HG03196 (cell line): Measurements from ENCODE around the gene ELL2.

Source experiments
- ATAC-seq: cut with Tn5 transposase; IDR thresholded peaks from one replicate; pipeline ENCODE4 v1.9.1; 2021; ENCODE audit not compliant: unreplicated experiment

Gene ELL2

DNA sequence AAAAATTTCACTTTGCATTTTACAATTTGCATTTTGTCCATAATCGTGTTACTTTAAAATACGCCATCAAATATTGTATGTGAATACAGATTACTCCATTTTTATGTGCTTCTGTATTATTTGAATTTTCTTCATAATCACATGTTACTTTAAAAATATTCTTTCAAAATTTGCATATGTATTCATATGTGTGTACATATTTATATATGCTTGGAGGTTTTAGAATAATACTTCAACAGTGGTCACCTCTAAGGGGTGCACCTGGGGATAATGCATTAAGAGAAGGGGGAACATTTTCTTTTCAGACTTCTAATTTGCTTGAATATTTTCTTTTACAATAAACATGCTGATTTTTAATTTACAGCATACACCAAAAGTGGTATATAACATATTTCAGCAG is 21.9 kb upstream of the ELL2 start:
- no peak for ATAC-seq

DNA sequence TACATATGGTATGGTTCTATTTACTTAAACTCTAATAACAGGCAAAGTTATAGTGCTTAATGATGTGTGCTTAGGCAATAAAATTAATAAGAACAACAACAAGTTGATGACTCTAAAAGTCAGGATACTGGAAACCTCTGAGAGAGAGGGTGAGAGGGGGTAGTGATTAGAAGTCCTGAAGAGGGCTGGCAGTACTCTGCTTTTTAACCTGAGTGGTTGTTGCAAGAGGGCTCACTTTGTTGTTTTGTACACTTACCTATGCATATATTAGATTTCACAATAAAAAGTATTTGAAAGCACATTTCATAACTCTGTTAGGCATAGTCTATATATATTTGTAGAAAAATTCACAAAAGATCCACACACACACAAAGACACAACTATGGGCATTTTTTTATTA is 21.4 kb upstream of the ELL2 start:
- ATAC-seq: no peak

DNA sequence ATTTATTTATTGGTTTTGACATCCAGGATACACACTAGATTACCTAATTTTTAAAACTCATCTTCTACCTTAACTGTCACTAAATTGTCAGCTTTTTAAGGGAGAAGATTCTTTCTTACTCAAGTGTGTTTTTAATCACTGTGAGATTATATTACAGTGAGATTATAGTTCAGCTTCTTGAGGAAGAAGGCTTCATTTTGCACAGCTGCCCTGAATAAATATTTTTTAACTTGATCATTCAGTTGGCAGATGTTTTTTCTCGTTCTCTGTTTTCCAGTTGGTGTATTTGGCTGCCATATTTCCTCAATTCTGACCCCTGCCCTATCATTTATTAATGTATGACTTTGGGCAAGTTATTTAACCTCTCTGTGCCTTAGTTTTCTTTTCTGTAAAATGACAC is 15.0 kb upstream of the ELL2 start:
- no peak for ATAC-seq

DNA sequence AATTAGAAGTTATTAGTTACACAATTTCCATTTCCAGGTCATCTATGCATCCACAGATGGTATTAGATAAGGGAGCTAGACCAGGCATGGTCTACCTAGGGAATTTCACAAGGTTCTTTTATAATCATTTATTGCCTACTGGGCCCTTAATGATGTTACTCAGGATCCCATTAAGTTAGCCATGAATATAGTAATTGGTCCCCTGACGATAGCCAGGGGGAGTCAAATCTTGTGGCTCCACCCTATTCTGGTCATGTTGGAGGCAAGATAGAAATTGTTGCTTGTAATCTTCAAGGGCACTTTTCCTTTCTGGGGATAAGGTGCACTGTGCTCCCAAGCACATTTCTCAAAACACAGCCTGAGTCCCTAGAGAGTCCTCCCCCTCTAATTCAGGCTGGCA is 14.1 kb upstream of the ELL2 start:
- ATAC-seq: no peak

DNA sequence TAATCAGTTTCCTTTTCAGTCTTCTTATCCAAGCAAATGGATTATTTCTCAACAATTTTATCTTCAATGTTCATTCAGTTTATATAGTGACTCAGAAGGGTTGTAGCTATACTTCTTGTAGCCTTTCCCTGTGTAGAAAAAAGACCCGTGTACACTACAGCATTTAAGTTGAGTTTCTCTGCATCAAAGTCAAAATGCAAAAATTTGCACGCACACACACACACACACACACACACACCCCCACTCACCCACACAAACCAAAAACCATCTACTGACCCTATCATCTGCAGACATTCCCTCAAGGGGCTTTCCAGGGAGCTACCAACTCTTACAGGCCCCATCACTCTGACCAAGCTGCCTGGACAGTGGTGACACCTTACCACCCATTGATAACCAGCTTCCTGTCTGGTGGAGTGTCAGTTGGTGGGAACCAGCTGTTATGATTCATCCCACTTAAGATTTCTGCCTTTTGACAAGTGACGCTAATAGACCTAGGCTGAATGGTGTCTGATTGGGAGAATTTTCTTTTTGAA is 12.2 kb upstream of the ELL2 start:
- ATAC-seq: peak; percentile 85

DNA sequence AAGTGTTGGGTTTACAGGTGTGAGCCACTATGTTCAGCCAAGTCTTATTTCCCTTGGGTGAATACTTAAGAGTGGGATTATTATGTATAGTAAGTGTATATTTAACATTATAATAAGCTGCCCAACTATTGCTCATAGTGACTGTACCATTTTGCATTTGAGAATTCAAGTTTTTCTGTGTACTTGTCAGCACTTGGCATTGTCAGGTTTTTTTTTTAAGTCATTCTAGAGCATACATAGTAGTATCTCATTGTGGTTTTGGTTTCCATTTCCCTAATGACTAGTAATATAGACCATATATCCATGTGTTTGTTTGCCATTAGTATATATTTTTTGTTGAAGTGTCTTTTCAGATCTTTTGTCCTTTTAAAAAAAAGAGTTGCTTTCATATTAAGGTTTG is 10.5 kb upstream of the ELL2 start:
- ATAC-seq: no peak

DNA sequence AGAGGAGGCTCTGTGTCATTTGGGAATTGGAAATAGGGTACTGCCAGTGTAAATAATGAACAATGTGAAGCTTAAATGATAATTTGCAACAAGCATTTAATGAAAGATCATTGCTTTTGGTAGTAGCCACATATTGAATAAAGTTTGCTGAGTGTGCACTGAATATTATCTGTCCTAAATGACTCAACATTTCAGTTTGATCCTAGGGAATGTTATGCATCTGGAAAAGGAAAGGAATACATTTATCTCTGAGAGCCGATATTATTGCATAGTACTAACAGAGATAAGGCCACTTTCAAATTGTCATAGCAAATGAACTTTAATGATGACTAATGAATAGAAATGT is 8.7 kb upstream of the ELL2 start:
- no peak for ATAC-seq

DNA sequence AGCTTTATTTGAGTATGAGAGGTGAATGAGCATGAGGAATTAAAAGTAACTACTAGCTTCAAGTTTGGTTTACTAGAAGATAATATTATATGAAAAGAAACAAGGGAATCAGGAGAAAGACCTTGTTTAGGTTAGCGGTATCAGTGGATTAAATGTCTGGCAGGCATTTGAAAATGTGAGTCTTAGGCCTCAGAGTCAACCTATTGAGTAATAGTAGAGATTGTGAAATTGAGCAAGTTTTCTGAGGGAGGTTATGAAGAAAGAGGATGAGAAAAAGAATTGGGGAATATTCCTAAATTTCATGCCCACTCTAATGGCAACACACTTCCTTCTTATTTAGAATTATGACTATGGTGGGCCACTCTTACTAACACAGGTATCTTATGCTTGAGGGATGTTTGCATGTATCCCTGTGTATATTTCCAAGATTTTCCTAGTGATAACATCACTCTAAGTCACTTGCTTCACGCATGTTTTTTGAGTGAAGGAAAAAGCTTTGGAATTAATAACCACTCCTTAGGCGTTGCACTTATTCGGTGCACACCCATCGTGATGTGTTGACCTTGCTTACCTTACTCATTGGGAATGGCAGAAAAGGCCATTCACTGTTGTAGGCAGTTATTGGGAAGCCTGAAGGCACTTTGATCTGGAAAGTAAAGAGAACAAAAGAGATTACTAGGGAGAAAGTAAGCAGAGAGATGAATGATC is 8.2 kb upstream of the ELL2 start:
- no peak for ATAC-seq

DNA sequence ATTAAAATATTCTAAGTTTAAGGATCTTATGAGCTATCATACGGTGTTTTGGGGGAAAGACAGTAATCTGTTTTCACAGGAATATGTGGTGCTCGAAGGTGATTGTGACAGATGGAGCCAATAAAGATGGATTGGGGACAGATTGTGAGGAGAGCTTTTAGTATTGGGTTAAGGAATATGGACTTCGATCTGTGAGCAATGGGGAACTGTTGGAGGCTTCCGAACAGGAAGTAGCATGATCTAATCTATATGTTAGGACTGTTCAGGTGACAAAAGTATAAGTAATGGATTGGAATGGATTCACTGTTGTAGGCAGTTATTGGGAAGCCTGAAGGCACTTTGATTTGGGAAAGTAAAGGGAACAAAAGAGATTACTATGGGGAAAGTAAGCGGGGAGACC is 7.4 kb upstream of the ELL2 start:
- ATAC-seq: no peak

DNA sequence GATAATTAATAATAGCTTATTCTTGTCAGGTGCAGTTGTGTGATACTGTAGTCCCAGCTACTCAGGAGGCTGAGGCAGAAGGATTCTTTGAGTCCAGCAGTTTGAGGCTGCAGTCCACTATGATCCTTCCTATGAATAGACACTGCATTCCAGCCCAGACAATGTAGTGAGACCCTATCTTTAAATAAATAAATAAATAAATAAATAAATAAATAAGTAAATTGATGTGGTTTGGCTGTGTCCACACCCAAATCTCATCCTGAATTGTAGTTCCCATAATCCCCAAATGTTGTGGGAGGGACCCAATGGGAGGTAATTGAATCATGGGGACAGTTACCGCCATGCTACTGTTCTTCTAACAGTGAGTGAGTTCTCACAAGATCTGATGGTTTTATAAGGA is 5.6 kb upstream of the ELL2 start:
- ATAC-seq: no peak

DNA sequence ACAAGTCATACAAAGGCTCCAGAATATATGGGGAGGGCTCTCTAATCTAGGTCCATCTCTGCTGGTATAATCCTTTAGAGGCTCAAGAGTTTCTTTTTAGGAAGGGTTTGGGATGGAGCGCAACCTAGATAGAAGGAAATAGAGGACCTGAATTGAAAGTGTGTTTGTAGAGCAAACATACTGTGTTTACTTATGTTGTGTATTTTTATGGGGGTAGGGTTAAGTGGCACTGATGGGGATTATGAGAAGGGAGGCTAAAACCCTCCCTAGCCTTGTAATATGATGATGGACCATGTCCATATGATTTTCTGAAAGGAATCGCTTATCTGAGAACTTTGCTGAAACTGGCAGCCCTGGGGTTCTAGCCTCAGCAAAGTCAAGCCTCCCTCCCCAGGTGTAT is 4.4 kb upstream of the ELL2 start:
- no peak for ATAC-seq

DNA sequence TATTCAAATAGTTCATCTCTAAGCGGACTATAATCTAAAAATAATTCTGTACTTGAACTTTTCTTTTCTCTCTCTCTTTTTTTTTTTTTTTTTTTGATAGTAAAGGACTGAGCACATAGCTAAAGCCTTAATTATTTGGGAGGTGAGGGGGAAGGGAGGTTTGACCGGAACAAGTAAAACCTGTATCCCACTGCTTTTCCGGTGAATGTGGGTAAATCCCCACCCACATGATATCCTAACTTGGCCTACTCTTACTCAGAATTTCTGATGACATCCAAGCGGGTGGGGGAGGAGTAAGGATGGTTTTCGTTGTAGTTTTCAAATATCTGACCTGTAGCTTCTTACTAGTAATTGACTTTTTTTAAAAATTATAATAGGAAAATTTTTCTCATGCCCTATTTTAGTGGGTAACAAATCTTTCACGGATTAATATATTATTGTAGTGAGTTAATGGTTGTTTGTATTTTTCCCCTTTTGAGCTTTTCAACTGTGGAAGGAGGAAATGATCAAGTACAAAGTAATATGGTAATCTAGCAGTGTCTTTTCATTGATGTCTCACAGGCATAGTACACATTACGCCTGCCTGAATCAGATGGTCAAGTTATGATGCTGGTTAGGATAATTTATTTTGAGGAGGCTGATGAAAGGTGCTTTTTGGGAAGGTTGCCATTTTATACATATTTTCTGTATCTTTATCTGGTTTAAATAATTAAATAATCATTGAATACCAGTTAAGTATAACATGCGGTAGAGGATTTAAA is 2.2 kb upstream of the ELL2 start:
- no peak for ATAC-seq

DNA sequence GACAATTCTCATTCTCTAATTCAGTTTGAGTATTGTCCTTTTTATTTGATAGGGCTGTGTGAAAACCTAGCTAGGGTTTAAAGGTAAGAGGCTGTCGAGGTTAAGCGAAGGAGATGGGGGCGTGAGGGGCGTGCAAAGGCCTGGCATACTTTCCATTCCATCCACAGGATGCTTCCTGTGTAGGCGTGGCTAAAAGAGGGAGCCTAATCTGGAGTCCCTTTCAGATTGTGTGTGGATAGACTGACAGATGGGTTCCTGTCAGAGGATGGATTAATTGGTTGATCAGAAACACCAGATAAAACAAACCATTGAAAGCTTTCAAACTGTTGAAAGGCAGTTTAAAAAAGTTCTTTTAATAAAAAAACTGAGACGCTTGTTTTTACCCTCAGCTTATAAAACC is 1.1 kb upstream of the ELL2 start:
- no peak for ATAC-seq

DNA sequence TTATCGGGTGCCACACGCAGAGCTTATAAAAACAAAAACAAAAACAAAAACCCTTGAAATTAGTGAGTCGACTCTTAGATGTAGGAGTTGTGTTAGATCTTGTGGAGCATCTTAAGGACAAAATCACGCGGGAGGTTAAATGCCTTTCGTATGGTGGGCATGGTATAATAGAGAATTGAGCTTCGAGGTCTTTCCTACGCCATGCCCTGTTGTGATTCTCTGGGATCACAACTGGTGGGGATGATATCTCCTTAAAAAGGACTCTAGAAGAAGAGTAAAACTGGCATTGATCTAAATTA is 773 bp upstream of the ELL2 start:
- no peak for ATAC-seq

DNA sequence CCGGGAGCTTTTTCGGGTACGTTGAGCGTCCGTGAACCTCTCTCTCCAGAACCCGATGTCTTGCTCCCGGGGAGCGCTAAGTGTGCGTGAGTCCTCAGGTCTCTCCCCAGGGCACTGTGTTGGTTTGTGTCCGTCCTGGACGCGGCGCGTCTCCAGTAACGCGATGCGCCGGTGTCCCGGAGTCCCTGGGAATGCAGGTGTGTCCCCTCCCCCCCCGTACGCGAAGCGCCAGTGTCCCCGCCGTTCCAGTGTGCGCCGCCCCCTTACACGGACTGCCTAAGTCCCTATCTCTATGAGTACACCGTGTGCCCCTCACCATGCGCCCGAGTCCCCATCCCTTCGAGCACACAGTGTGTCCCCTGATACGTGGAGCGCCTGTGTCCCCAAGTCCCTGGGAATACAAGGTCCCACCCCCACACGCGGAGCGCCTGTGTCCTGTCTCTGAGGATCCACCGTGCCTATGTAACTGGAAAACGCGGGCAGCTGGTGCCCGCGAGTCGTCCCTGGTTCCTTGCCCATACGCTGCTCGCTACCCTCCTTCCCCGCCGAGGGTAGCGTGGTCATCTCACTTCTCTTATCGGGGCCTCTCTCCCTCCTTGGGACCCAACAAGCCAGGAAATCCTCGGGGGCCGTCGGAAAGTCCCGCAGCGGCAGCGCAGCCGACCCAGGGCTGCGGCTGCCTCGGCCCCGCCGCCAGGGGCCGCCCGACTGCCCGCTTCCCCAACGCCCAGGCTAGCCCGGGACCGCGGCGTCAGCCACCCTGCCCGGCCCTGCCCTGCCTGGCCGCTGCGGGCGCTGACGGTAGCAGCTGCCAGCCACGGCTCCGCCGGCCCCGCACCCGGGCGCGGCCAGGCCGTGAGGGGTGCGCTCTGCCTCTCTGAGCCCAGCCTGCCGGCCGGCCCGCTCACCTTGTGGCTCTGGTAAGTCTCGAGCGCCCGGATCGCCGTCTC is 709 bp downstream of the ELL2 start:
- peak; percentile 56 for ATAC-seq

DNA sequence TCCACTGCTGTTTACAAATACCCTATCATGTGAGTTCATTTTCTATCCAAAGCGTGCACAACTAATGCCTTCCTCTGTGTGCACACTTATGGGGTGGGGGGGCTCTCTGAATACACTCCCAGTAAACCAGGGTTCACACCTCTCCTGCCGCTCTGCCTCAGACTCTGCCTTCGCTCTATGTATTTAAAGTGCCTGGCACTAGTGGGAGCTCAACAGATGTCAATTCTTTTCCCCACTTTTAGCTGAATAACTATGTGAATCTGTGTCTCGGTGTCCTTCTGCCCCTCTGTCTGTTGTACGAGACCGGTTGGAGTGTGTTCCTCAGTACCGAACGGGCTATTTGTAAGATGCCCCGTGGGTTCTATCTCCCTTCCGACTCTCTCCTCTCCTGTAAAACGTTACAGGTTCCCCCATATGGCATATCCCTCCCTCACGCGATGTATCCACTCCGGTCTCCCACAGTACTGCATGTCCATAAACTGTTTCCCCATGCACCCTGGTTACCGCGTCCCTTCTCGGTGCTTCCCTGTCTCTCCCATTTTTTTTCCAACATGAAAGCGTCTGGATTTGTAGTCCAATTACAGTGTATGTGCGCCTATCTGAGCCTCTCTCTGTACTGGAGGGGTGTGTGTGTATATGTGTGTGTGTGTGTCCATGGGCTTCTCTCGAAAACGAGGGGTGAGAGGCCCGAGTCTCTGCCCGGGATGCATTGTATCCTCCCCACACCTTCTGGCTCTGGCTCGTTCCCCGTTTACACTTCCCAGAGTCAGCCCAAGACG is 1.6 kb downstream of the ELL2 start:
- no peak for ATAC-seq

DNA sequence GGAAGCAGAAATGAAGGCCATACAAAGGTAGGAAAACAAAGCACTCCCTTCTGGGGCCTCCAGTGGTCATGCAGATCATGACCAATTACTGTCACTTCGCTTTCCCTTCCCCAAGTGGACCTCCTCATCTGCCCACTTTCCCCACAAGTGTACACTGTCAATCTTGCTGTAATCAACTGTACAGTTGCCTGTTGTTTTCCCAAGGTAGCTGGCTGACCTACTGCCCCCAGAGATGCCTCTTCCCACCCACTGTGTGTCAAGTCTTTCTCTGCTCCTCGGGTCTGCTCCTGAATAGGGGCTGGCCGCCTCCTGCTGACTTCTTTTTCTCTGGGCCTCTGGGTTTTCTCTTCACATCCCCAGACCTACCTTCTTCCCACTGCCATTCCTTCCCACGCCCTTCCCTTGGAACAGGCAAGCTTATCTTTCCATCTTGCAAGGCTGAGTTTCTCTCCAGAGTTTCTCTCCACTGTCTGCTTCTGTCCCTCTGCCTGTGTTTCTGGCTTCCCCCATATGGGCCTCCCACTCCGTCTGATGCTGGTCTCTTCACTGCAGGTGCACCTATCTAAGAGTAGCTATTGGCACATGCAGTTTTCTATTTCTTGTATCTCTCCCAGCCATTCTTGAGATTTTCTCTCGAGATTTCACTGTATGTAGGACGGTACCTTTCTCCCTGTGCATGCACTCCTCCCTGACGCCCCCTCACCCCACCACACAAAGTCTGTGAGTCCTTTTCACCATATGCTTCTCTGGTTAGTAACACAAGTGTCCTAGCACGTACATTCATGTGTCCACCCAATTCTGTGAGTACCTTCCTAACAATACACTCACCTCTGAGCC is 2.4 kb downstream of the ELL2 start:
- no peak for ATAC-seq

DNA sequence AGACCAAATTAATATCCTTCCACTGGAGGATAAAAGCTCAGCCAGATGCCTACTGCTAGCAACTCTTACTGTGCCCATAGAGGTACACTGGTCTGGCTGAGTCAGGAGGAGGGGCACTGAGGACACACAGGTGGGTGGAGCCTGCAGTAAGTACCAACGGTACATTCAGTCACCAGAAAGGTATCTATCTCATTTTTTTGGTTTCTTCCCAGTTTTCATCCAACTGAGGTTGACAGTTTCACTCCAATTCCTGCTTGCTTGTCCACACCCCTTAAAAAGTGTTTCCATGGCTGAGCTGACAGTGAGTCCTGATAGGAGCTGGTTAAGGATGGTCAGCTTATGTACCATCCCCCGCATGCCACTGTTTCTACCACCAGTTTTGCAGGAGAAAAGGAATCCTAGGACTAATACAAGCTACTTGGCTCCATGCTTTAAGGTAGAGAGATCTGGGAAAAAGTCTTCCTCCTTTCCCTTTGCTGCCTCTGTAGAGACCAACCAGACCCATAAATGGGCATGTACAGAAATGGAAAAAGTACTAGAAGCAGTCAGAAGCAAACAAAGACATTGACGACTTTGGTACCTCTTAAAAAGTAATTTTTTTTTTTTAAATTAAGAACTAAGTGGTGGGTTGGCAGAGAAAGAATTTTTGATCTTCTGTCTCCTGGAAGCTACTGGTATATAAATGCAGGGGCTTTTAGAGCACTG is 3.2 kb downstream of the ELL2 start:
- ATAC-seq: no peak

DNA sequence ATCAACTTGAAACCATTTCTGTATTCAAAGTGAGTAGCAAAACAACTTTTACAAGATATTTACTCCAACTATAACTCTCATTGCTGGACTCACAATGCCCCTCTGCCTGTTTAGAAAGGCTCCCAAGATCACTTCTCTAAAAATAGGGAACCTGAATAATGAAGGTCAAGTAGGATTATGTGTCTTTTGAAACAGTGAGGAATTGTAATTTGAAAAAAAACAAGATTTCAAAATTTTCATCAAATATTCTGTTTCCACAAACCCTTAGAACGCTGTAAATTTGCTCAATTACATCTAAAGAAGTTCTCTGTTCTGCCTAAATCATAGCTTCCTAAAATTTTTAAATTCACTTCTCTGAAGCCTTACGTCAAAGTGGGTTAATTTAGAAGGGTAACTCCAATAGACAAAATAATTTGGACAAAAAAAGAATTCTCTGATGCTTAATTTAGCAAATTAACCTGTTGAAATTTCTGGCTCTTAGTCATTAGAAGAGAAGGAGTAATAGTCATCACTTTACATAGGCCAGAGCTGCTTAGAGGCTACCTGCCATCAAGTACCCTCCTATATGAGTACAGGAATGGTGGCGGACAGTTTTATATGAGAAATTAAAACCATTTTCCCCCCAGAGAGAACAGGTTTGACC is 4.0 kb downstream of the ELL2 start:
- ATAC-seq: no peak
